ENCODE measurements around the gene DTNA. TPM values are rescaled to one million over a fixed set of nuclear protein-coding genes. Genes with fewer than 3 reads are reported as not detected.

DTNA gene
- total and polyA plus RNA-seq, 5 experiments from 2014 or later, result not detected

- Mint-ChIP-seq H3K27ac (no peak overlapping the region), H3K9me3 (no peaks in the 10 kb centered on the region), H3K4me1 (no peaks in the 10 kb centered on the region), H3K4me3 (no peak overlapping the region), H3K27me3 (peaks cover 0 to 1% (median 0%) of the 10 kb centered on the region in 5 donors), H3K36me3 (no peaks in the 10 kb centered on the region)
- ATAC-seq, result no peak
- DNase-seq, result no peak
- POLR2A ChIA-PET, result no interaction called here
Measured at GRCh38 chr18:34834897-34835296, 124.8 kb downstream of the DTNA start.

GRCh38 chr18:34835466-34835865 is 125.4 kb downstream of the DTNA start:
- H3K27ac Mint-ChIP-seq, result no peak overlapping the region
- H3K27me3 Mint-ChIP-seq, result peaks cover 0 to 1% (median 0%) of the 10 kb centered on the region in 5 donors
- H3K4me3 Mint-ChIP-seq, result no peak overlapping the region
- no peaks in the 10 kb centered on the region for H3K4me1 Mint-ChIP-seq
- ATAC-seq, result no peak
- no peaks in the 10 kb centered on the region for H3K9me3 Mint-ChIP-seq
- DNase-seq, result no peak
- no peaks in the 10 kb centered on the region for H3K36me3 Mint-ChIP-seq
- POLR2A ChIA-PET, result no interaction called here

- Mint-ChIP-seq H3K36me3 (no peaks in the 10 kb centered on the region), H3K4me3 (no peak overlapping the region), H3K27me3 (peaks cover 0 to 3% (median 2%) of the 10 kb centered on the region in 5 donors), H3K4me1 (no peaks in the 10 kb centered on the region), H3K9me3 (no peaks in the 10 kb centered on the region), H3K27ac (no peak overlapping the region)
- no peak for DNase-seq
- POLR2A ChIA-PET, result no interaction called here
- no peak for ATAC-seq
Measured at GRCh38 chr18:34837769-34838272, 127.7 kb downstream of the DTNA start.

GRCh38 chr18:34838669-34839068 is 128.6 kb downstream of the DTNA start:
- ATAC-seq (no peak), DNase-seq (no peak)
- no peaks in the 10 kb centered on the region for H3K9me3 Mint-ChIP-seq
- no peaks in the 10 kb centered on the region for H3K4me1 Mint-ChIP-seq
- H3K4me3 Mint-ChIP-seq, result no peak overlapping the region
- H3K27ac Mint-ChIP-seq, result peak overlapping the region in 1 of 10 donors; percentile 23
- H3K27me3 Mint-ChIP-seq, result peaks cover 0 to 3% (median 2%) of the 10 kb centered on the region in 5 donors
- no peaks in the 10 kb centered on the region for H3K36me3 Mint-ChIP-seq
- POLR2A ChIA-PET, result no interaction called here

GRCh38 chr18:34840256-34840826 is 130.2 kb downstream of the DTNA start:
- POLR2A ChIA-PET, result no interaction called here
- no peak for DNase-seq
- ATAC-seq, result no peak
- H3K36me3 Mint-ChIP-seq, result no peaks in the 10 kb centered on the region
- no peaks in the 10 kb centered on the region for H3K9me3 Mint-ChIP-seq
- H3K4me3 Mint-ChIP-seq, result no peak overlapping the region
- peaks cover 0 to 3% (median 2%) of the 10 kb centered on the region in 5 donors for H3K27me3 Mint-ChIP-seq
- H3K27ac Mint-ChIP-seq, result no peak overlapping the region
- no peaks in the 10 kb centered on the region for H3K4me1 Mint-ChIP-seq

- POLR2A ChIA-PET, result no interaction called here
- no peaks in the 10 kb centered on the region for H3K4me1 Mint-ChIP-seq
- no peaks in the 10 kb centered on the region for H3K9me3 Mint-ChIP-seq
- no peak for ATAC-seq
- H3K27ac Mint-ChIP-seq, result no peak overlapping the region
- no peaks in the 10 kb centered on the region for H3K36me3 Mint-ChIP-seq
- no peak for DNase-seq
- no peak overlapping the region for H3K4me3 Mint-ChIP-seq
- peaks cover 0 to 5% (median 2%) of the 10 kb centered on the region in 5 donors for H3K27me3 Mint-ChIP-seq
Measured at GRCh38 chr18:34841891-34842290, 131.8 kb downstream of the DTNA start.

- H3K4me1 Mint-ChIP-seq, result no peaks in the 10 kb centered on the region
- peaks cover 0 to 11% (median 2%) of the 10 kb centered on the region in 5 donors for H3K27me3 Mint-ChIP-seq
- DNase-seq (no peak), ATAC-seq (no peak)
- no peak overlapping the region for H3K27ac Mint-ChIP-seq
- no peaks in the 10 kb centered on the region for H3K36me3 Mint-ChIP-seq
- no peak overlapping the region for H3K4me3 Mint-ChIP-seq
- POLR2A ChIA-PET, result no interaction called here
- H3K9me3 Mint-ChIP-seq, result no peaks in the 10 kb centered on the region
Measured at GRCh38 chr18:34844072-34844471, 134.0 kb downstream of the DTNA start.

- Mint-ChIP-seq H3K36me3 (no peaks in the 10 kb centered on the region), H3K4me1 (no peaks in the 10 kb centered on the region), H3K9me3 (no peaks in the 10 kb centered on the region), H3K4me3 (no peak overlapping the region), H3K27ac (no peak overlapping the region), H3K27me3 (peaks cover 0 to 11% (median 2%) of the 10 kb centered on the region in 5 donors)
- DNase-seq, result no peak
- no peak for ATAC-seq
- POLR2A ChIA-PET, result no interaction called here
Measured at GRCh38 chr18:34844732-34845459, 134.8 kb downstream of the DTNA start.

- H3K27me3 Mint-ChIP-seq, result peaks cover 0 to 11% (median 3%) of the 10 kb centered on the region in 5 donors
- H3K4me3 Mint-ChIP-seq, result no peak overlapping the region
- no peak for ATAC-seq
- no peaks in the 10 kb centered on the region for H3K36me3 Mint-ChIP-seq
- no peaks in the 10 kb centered on the region for H3K4me1 Mint-ChIP-seq
- H3K9me3 Mint-ChIP-seq, result no peaks in the 10 kb centered on the region
- no peak overlapping the region for H3K27ac Mint-ChIP-seq
- DNase-seq, result no peak
- POLR2A ChIA-PET, result no interaction called here
Measured at GRCh38 chr18:34847408-34847807, 137.3 kb downstream of the DTNA start.

GRCh38 chr18:34848156-34848555 is 138.1 kb downstream of the DTNA start:
- DNase-seq (no peak), ATAC-seq (no peak)
- no peaks in the 10 kb centered on the region for H3K9me3 Mint-ChIP-seq
- H3K36me3 Mint-ChIP-seq, result no peaks in the 10 kb centered on the region
- H3K4me1 Mint-ChIP-seq, result no peaks in the 10 kb centered on the region
- H3K27ac Mint-ChIP-seq, result no peak overlapping the region
- POLR2A ChIA-PET, result no interaction called here
- peaks cover 0 to 11% (median 1%) of the 10 kb centered on the region in 5 donors for H3K27me3 Mint-ChIP-seq
- H3K4me3 Mint-ChIP-seq, result no peak overlapping the region

- Mint-ChIP-seq H3K27me3 (peaks cover 0 to 11% (median 1%) of the 10 kb centered on the region in 5 donors), H3K4me1 (no peaks in the 10 kb centered on the region), H3K27ac (no peak overlapping the region), H3K9me3 (no peaks in the 10 kb centered on the region), H3K4me3 (no peak overlapping the region), H3K36me3 (no peaks in the 10 kb centered on the region)
- POLR2A ChIA-PET, result no interaction called here
- ATAC-seq (no peak), DNase-seq (no peak)
Measured at GRCh38 chr18:34848695-34849094, 138.6 kb downstream of the DTNA start.

GRCh38 chr18:34857320-34857719 is 147.2 kb downstream of the DTNA start:
- Mint-ChIP-seq H3K27ac (no peak overlapping the region), H3K9me3 (no peaks in the 10 kb centered on the region), H3K4me1 (peaks cover 2 to 8% (median 7%) of the 10 kb centered on the region in 4 donors), H3K4me3 (no peak overlapping the region), H3K36me3 (no peaks in the 10 kb centered on the region), H3K27me3 (peaks cover 0 to under 1% (median 0%) of the 10 kb centered on the region in 5 donors)
- ATAC-seq, result no peak
- POLR2A ChIA-PET, result no interaction called here
- no peak for DNase-seq

- H3K4me1 Mint-ChIP-seq, result peaks cover 2 to 8% (median 7%) of the 10 kb centered on the region in 4 donors
- POLR2A ChIA-PET, result no interaction called here
- no peaks in the 10 kb centered on the region for H3K9me3 Mint-ChIP-seq
- H3K36me3 Mint-ChIP-seq, result no peaks in the 10 kb centered on the region
- DNase-seq, result no peak
- H3K27me3 Mint-ChIP-seq, result no peaks in the 10 kb centered on the region
- ATAC-seq, result no peak
- no peak overlapping the region for H3K4me3 Mint-ChIP-seq
- H3K27ac Mint-ChIP-seq, result peak overlapping the region in 1 of 10 donors; percentile 45
Measured at GRCh38 chr18:34858188-34858587, 148.1 kb downstream of the DTNA start.
